ENCODE measurements around the gene TNRC6B. TPM values are rescaled to one million over a fixed set of nuclear protein-coding genes. Genes with fewer than 3 reads are reported as not detected.

The TNRC6B gene
- total RNA-seq, 1 experiment from 2014 or later, result 50.4 TPM

GRCh38 chr22:40332319-40332781 lies 154.6 kb downstream of the TNRC6B start (continued):
- TF ChIP-seq E2F5 (CRISPR knock-in tag; IDR thresholded peaks at IDR 0.05), result no peak
- TF ChIP-seq MYBL2 (CRISPR knock-in tag; IDR thresholded peaks at IDR 0.05), result no peak
- TF ChIP-seq SOX15 (CRISPR knock-in tag; IDR thresholded peaks at IDR 0.05), result no peak

GRCh38 chr22:40334060-40334459 lies 156.3 kb downstream of the TNRC6B start:
- no peak for ATAC-seq
- POLR2A ChIA-PET, result no interaction called here
- no peak for DNase-seq (ENCODE audit: low spot score)
- Mint-ChIP-seq H3K9me3 (no peaks in the 10 kb centered on the region), H3K36me3 (no peaks in the 10 kb centered on the region; the same call in 1 of the 2 replicates), H3K27ac (no peak overlapping the region), H3K4me1 (peaks cover 45% of the 10 kb centered on the region), H3K27me3 (ENCODE audit: low read depth) (no peaks in the 10 kb centered on the region; the same call in 1 of the 2 replicates), H3K4me3 (no peak overlapping the region)
- CTCF ChIA-PET, result interaction anchor here (1.2 kb wide), 1 partner anchor 11 kb away, joined by 3 read pairs; no protein-coding TSS in a partner anchor
- TF ChIP-seq NFYB (CRISPR knock-in tag; conservative IDR thresholded peaks at IDR 0.05; ENCODE audit: low read depth), result no peak
- TF ChIP-seq SOX15 (CRISPR knock-in tag; IDR thresholded peaks at IDR 0.05), result no peak
- no peak for TF ChIP-seq HMGA2 (CRISPR knock-in tag; IDR thresholded peaks at IDR 0.05)
- TF ChIP-seq SMAD4 (CRISPR knock-in tag; IDR thresholded peaks at IDR 0.05), result no peak
- TF ChIP-seq ZMAT4 (CRISPR knock-in tag; IDR thresholded peaks at IDR 0.05), result no peak
- TF ChIP-seq ZNF396 (CRISPR knock-in tag; IDR thresholded peaks at IDR 0.05; ENCODE audit: borderline replicate concordance), result no peak
- TF ChIP-seq CBFB (CRISPR knock-in tag; IDR thresholded peaks at IDR 0.05; ENCODE audit: low read depth), result no peak

GRCh38 chr22:40334899-40335298 lies 157.2 kb downstream of the TNRC6B start:
- ATAC-seq, result no peak
- DNase-seq (ENCODE audit: low spot score), result no peak
- H3K36me3 Mint-ChIP-seq, result no peaks in the 10 kb centered on the region; the same call in 1 of the 2 replicates
- no peaks in the 10 kb centered on the region; the same call in 1 of the 2 replicates for H3K27me3 Mint-ChIP-seq (ENCODE audit: low read depth)
- CTCF ChIA-PET, result no interaction called here
- no peak overlapping the region for H3K4me3 Mint-ChIP-seq
- POLR2A ChIA-PET, result no interaction called here
- no peaks in the 10 kb centered on the region for H3K9me3 Mint-ChIP-seq
- peaks cover 45% of the 10 kb centered on the region for H3K4me1 Mint-ChIP-seq
- H3K27ac Mint-ChIP-seq, result no peak overlapping the region
- no peak for TF ChIP-seq TCF7 (CRISPR knock-in tag; IDR thresholded peaks at IDR 0.05; ENCODE audit: low read depth)
- TF ChIP-seq TEAD1 (CRISPR knock-in tag; IDR thresholded peaks at IDR 0.05), result no peak
- no peak for TF ChIP-seq RELA (CRISPR knock-in tag; IDR thresholded peaks at IDR 0.05; ENCODE audit: borderline replicate concordance)
- no peak for TF ChIP-seq SMAD4 (CRISPR knock-in tag; IDR thresholded peaks at IDR 0.05)
- no peak for TF ChIP-seq ARID4B (CRISPR knock-in tag; IDR thresholded peaks at IDR 0.05; ENCODE audit: borderline replicate concordance)
- TF ChIP-seq ZNF416 (CRISPR knock-in tag; IDR thresholded peaks at IDR 0.05), result no peak
- no peak for TF ChIP-seq JUN (CRISPR knock-in tag; IDR thresholded peaks at IDR 0.05)
- TF ChIP-seq USF2 (CRISPR knock-in tag; IDR thresholded peaks at IDR 0.05), result no peak
- no peak for TF ChIP-seq NR2C2 (CRISPR knock-in tag; IDR thresholded peaks at IDR 0.05)
- no peak for TF ChIP-seq MLX (CRISPR knock-in tag; IDR thresholded peaks at IDR 0.05)
- TF ChIP-seq FOXK1 (CRISPR knock-in tag; IDR thresholded peaks at IDR 0.05), result no peak
- TF ChIP-seq ATF6 (CRISPR knock-in tag; IDR thresholded peaks at IDR 0.05), result no peak
- TF ChIP-seq KAT7 (CRISPR knock-in tag; IDR thresholded peaks at IDR 0.05; ENCODE audit: borderline replicate concordance), result no peak
- TF ChIP-seq ZSCAN18 (CRISPR knock-in tag; IDR thresholded peaks at IDR 0.05), result no peak
